Heart left ventricle (tissue), 16 donors: ENCODE results near the gene SKAP2. TPM values are rescaled to one million over a fixed set of nuclear protein-coding genes. Genes with fewer than 3 reads are reported as not detected.

ENCODE experiments used
- ATAC-seq, 4 donors: fragments of 200-7000 bp; cut with Tn5 transposase; one replicate each; pipeline ENCODE4 v1.9.1; 2020 to 2022; ENCODE audit warnings: moderate library complexity in 4 of 4, mild to moderate bottlenecking in 3 of 4, moderate number of reproducible peaks in 1 of 4
- DNase-seq, 5 donors: peaks; one replicate each; pipeline ENCODE4 v3.0.0-alpha.2; 2020
- H3K27ac ChIP-seq, 12 donors: fragments of 200-600 bp; sonication (generic) in 4 of 12; one replicate each; pipeline versions ENCODE4 v1.5.0 to v1.8.0; 2016 to 2022; ENCODE audit warnings: mild to moderate bottlenecking in 2 of 12
- H3K27me3 ChIP-seq, 9 donors: fragments of 200-600 bp; sonication (generic) in 2 of 9; one replicate each; pipeline versions ENCODE4 v1.5.1 to v1.8.0; 2016 to 2022; ENCODE audit warnings: mild to moderate bottlenecking in 3 of 9
- H3K36me3 ChIP-seq, 9 donors: fragments of 200-600 bp; sonication (generic) in 2 of 9; one replicate each; pipeline versions ENCODE4 v1.5.0 to v1.8.0; 2018 to 2022; ENCODE audit warnings: mild to moderate bottlenecking in 2 of 9
- H3K4me1 ChIP-seq, 12 donors: fragments of 200-600 bp; sonication (generic) in 4 of 12; one replicate each; pipeline versions ENCODE4 v1.5.0 to v1.8.0; 2016 to 2022; ENCODE audit warnings: mild to moderate bottlenecking in 3 of 12
- H3K4me3 ChIP-seq, 12 donors: fragments of 200-600 bp; sonication (generic) in 4 of 12; one replicate each; pipeline versions ENCODE4 v1.5.0 to v1.8.0; 2017 to 2022; ENCODE audit warnings: mild to moderate bottlenecking in 9 of 12, moderate library complexity in 4 of 12
- H3K9me3 ChIP-seq, 12 donors: fragments of 200-600 bp; sonication (generic) in 4 of 12; one replicate each; pipeline versions ENCODE4 v1.5.0 to v1.8.0; 2016 to 2022; ENCODE audit warnings: mild to moderate bottlenecking in 1 of 12
- CTCF ChIP-seq, 12 donors: fragments of 200-600 bp; sonication (generic) in 4 of 12; IDR thresholded peaks; one replicate each; pipeline versions ENCODE4 v1.5.0 to v1.8.0; 2018 to 2022; ENCODE audit warnings: antibody characterized with exemption in 12 of 12, mild to moderate bottlenecking in 5 of 12
- POLR2A ChIP-seq, 2 donors: fragments of 450-650 bp; IDR thresholded peaks; one replicate each; pipeline ENCODE4 v1.6.1; 2017; ENCODE audit warnings: antibody characterized with exemption in 2 of 2, mild to moderate bottlenecking in 2 of 2, moderate library complexity in 2 of 2
- WGBS, 4 donors: extraction: QIAGEN DNeasy Blood & Tissue Kit in 2 of 4; methylation state at CpG; one replicate each; pipeline versions ENCODE4 v1.1.5 to v1.1.7; 2013 to 2018; 5-methylcytosine and 5-hydroxymethylcytosine counted together
- intact Hi-C, 10 donors: fragments of 100-400 bp; cut with DNase I; formaldehyde crosslinking; loops; one replicate each; pipeline versions ENCODE4 v1.11.1 to v1.14.2; 2022
- polyA plus RNA-seq, 2 donors: library from polyadenylated mRNA; stranded (reverse); fragments of 200-250 nt; gene quantifications; one replicate each; pipeline ENCODE4 v1.2.3, GENCODE V29; 2013
- total RNA-seq, 9 donors: library from RNA; depleted of rRNA in 2 of 9; stranded (reverse); fragments of >200 nt in 2 of 9; fragmentation: NEBNext Ultra II Directional in 3 of 9; extraction: Animal tissue kit (Norgen Biotek cat#: 25700) in 3 of 9; gene quantifications; one replicate each; pipeline versions ENCODE4 v1.1.0 to v1.2.4, GENCODE V29; 2016 to 2023
- donor health status: ischemic (EF 13 %, LVEDD 7.1; RV severe dilation, severe dysfunction).
- donor health status: healthy with polysubstance abuse.
- donor health status: DM: no; HTN: yes; CAD: no.
- donor health status: DM: no; HTN: no; CAD: no.
- donor health status: ischemic (EF 25% LVEDD 6.9; RV normal size, moderate dysfunction).
- donor health status: ischemic (EF 25% LVEDD 5.7; RV mildly dilated, moderate dysfunction).
- donor health status: healthy.
- donor health status: DM: yes; HTN: yes; CAD: no.
- donor health status: ischemic (EF 35%, LVEDD 5.7; RV mildly dilated, moderate dysfunction).
- donor health status: nonischemic (EF 11% LVEDD 7.7; RV severe dilation, severe dysfunction).
- donor health status: DM: yes; HTN: yes; CAD: no.
- donor health status: PGD.
- donor health status: ischemic (EF 29% LVEDD 5.4; RV normal size, mild dysfunction).
- donor health status: nonischemic (EF 23%, LVEDD 6.1; RV moderate dilation, normal function).

SKAP2 gene
- total and polyA plus RNA-seq, 11 donors = 0.99 to 17.3 (median 3.6) TPM

- H3K36me3 ChIP-seq = no peaks in the 10 kb centered on the region
- no peak for ATAC-seq
- no peak overlapping the region for H3K27ac ChIP-seq
- intact Hi-C loops = loop anchor here in 1 of 10 donors (10.0 kb wide), 1 partner anchor 149 kb away; no protein-coding TSS in a partner anchor
- H3K27me3 ChIP-seq = peaks cover 0 to 6% (median 0%) of the 10 kb centered on the region in 9 donors
- H3K9me3 ChIP-seq = no peaks in the 10 kb centered on the region
- DNase-seq = no peak
- H3K4me1 ChIP-seq = no peaks in the 10 kb centered on the region
- H3K4me3 ChIP-seq = no peak overlapping the region
- no peak for TF ChIP-seq CTCF (IDR thresholded peaks at IDR 0.05)
- no peak for TF ChIP-seq POLR2A (IDR thresholded peaks at IDR 0.05)
Measured at GRCh38 chr7:26696161-26696560, 168.2 kb downstream of the SKAP2 start.

DNA sequence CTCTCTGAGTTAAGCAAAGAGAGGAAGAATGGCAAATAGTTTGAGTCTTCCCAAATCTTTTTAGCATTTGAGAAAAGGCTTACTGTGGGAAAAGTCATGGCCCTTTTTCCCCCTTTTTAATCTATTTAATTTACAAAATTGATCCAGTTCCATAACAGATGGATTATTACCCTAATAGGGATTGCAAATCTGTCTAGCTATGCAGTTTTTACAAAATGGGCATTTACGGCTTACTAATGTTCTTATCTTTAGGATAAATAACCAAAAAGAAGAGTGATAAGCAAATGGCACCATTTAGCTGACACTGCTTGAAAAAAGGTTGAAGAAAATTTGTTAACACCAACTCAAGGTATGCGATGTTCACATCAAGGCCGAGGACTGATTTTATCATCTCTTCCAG, 169.7 kb downstream of the SKAP2 start:
- intact Hi-C loops = loop anchor here in 1 of 10 donors (10.0 kb wide), 1 partner anchor 150 kb away; no protein-coding TSS in a partner anchor

DNA sequence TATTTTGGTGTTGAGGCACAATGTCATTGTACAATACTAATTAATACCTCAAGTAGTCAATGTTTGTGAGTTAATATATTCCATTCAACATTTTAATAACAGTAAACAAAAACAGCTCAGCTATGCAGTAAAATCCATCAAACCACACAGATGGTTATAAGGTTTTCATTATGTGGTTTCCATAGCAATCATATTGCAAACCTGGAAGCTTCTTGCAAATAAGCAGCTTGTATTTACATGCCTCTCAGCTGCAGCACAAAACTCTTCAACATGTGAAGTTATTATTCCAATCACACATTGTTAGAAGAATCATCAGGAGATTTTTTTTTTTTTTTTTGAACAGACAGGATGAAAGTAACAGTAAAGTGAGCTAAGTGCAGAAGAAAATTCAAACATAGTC, 170.2 kb downstream of the SKAP2 start:
- DNase-seq = no peak
- H3K9me3 ChIP-seq = no peaks in the 10 kb centered on the region
- no peak overlapping the region for H3K27ac ChIP-seq
- no peaks in the 10 kb centered on the region for H3K36me3 ChIP-seq
- no peak for TF ChIP-seq CTCF (IDR thresholded peaks at IDR 0.05)
- no peak for TF ChIP-seq POLR2A (IDR thresholded peaks at IDR 0.05)
- intact Hi-C loops = loop anchor here in 1 of 10 donors (10.0 kb wide), 1 partner anchor 151 kb away; no protein-coding TSS in a partner anchor
- ATAC-seq = no peak
- H3K4me3 ChIP-seq = no peak overlapping the region
- H3K27me3 ChIP-seq = peaks cover 0 to 10% (median 0%) of the 10 kb centered on the region in 9 donors
- H3K4me1 ChIP-seq = peaks cover 0 to 3% (median 0%) of the 10 kb centered on the region in 12 donors

More for the DNA sequence above, 169.7 kb downstream of the SKAP2 start:
- TF ChIP-seq POLR2A (IDR thresholded peaks at IDR 0.05) = no peak
- TF ChIP-seq CTCF (IDR thresholded peaks at IDR 0.05) = no peak
- Histone ChIP-seq H3K36me3 (no peaks in the 10 kb centered on the region), H3K4me1 (no peaks in the 10 kb centered on the region), H3K4me3 (no peak overlapping the region), H3K27me3 (peaks cover 0 to 6% (median 0%) of the 10 kb centered on the region in 9 donors), H3K27ac (no peak overlapping the region), H3K9me3 (no peaks in the 10 kb centered on the region)
- 85 to 96% (median 93%) methylated on average over 3 of the region's 3 CpGs for WGBS, 4 donors
- ATAC-seq (no peak), DNase-seq (no peak)

DNA sequence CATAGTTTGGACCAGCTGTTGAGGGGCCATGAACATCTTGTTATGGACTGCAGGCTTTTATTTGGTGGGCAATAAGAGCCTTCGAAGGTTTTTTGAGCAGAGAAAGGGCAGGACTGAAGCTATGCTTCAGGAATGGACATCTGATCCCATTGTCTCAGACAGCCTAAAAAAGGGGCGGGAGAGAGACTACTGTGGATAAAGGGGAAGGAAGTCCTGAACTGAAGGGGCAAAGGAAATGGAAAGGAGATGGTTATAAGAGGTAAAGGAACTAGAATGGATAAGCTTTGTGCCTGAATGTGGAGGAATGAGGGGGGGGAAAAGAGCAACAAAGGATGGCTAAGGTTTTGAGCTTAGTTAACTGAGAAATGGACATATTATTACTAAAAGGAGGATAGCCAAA, 172.5 kb downstream of the SKAP2 start:
- DNase-seq = no peak
- H3K4me1 ChIP-seq = peaks cover 0 to 11% (median 0%) of the 10 kb centered on the region in 12 donors
- H3K36me3 ChIP-seq = no peaks in the 10 kb centered on the region
- H3K27me3 ChIP-seq = peaks cover 0 to 14% (median 0%) of the 10 kb centered on the region in 9 donors
- H3K27ac ChIP-seq = no peak overlapping the region
- TF ChIP-seq CTCF (IDR thresholded peaks at IDR 0.05) (no peak), POLR2A (IDR thresholded peaks at IDR 0.05) (no peak)
- H3K4me3 ChIP-seq = no peak overlapping the region
- H3K9me3 ChIP-seq = no peaks in the 10 kb centered on the region
- intact Hi-C loops = loop anchor here in 1 of 10 donors (10.0 kb wide), 1 partner anchor 153 kb away; no protein-coding TSS in a partner anchor
- WGBS, 4 donors = 57 to 71% (median 63%) methylated on average over 2 of the region's 2 CpGs
- no peak for ATAC-seq
